Measurements from ENCODE around the gene SEPTIN1. TPM values are rescaled to one million over a fixed set of nuclear protein-coding genes. Genes with fewer than 3 reads are reported as not detected.

The SEPTIN1 gene
- total and polyA plus RNA-seq, 2 of the 13 experiments (the other 11 are each of a cell fraction or from before 2014, with no cell fraction given) = 0.18 to 0.67 TPM

DNA sequence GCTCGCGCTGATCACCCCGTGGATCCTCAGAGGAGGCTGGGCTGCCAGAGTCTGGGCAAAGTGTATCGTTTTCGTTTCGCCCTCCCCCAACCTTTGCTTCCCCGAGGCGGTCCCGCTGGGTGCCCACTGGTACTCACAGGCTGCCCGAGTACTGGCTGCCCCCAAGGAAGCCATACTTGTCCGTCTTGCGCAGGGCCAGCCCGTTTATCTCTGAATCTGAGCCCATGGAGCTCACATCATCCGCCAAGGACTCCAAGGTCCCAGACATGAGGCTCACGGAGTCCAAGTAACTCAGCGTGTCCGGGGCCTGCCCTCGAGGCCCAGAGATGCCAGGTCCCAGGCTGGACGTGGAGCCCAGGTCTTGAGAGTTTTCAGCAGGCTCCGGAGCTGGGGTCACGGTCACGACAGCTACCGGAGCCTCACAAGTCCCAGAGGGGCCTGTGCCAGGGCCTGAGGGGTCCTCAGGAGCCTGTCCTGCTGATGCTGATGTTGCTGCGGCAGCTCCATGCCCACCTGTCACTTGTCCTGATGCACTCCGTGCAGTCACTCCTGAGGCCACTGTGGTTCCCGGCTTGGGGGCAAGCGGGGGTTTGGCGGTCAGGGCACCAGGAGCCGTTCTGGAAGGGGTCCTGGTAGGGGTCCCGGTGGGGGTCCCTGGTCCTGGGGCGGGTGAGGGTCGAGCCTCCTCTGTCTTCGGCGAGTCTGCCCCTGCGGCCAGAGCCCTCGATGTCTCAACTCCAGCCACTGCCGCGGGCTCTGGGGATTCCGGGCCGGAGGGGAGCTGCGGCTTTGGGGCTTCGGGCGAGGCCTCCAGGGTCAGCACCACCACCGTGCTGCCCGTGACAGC, 13.0 kb downstream of the SEPTIN1 start (continued):
- no peak for TF ChIP-seq GTF2F1 (IDR thresholded peaks at IDR 0.05; ENCODE audit: low read length)
- no peak; the same call in 1 of the 2 replicates for TF ChIP-seq CAMTA2 (CRISPR knock-in tag; IDR thresholded peaks at IDR 0.05; ENCODE audit: borderline replicate concordance)
- TF ChIP-seq ZNF547 (CRISPR knock-in tag; IDR thresholded peaks at IDR 0.05) = no peak; the same call in 1 of the 2 replicates
- TF ChIP-seq RFX1 (IDR thresholded peaks at IDR 0.05) = no peak
- no peak for TF ChIP-seq RARG (CRISPR knock-in tag; IDR thresholded peaks at IDR 0.05; ENCODE audit: low read depth)
- TF ChIP-seq, protein P1, sequence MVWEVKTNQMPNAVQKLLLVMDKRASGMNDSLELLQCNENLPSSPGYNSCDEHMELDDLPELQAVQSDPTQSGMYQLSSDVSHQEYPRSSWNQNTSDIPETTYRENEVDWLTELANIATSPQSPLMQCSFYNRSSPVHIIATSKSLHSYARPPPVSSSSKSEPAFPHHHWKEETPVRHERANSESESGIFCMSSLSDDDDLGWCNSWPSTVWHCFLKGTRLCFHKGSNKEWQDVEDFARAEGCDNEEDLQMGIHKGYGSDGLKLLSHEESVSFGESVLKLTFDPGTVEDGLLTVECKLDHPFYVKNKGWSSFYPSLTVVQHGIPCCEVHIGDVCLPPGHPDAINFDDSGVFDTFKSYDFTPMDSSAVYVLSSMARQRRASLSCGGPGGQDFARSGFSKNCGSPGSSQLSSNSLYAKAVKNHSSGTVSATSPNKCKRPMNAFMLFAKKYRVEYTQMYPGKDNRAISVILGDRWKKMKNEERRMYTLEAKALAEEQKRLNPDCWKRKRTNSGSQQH (CRISPR knock-in tag; IDR thresholded peaks at IDR 0.05; ENCODE audit: low read depth) = no peak
- TF ChIP-seq, protein P2, sequence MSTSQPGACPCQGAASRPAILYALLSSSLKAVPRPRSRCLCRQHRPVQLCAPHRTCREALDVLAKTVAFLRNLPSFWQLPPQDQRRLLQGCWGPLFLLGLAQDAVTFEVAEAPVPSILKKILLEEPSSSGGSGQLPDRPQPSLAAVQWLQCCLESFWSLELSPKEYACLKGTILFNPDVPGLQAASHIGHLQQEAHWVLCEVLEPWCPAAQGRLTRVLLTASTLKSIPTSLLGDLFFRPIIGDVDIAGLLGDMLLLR (CRISPR knock-in tag; IDR thresholded peaks at IDR 0.05) = no peak; the same call in 1 of the 2 replicates
- no peak for TF ChIP-seq CC2D1A (CRISPR knock-in tag; IDR thresholded peaks at IDR 0.05)
- TF ChIP-seq KAT2B (IDR thresholded peaks at IDR 0.05; ENCODE audit: borderline replicate concordance, low read depth, low read length) = no peak
- no peak for TF ChIP-seq RFXANK (CRISPR knock-in tag; IDR thresholded peaks at IDR 0.05)
- 0 out of 2 replicates have a peak, but pooled peaks have one; percentile 24 for TF ChIP-seq AHR (CRISPR knock-in tag; IDR thresholded peaks at IDR 0.05)
- TF ChIP-seq SRSF1 (optimal IDR thresholded peaks at IDR 0.05; ENCODE audit: low read depth, low read length) = no peak
- no peak; the same call in 1 of the 2 replicates for TF ChIP-seq FOXO1 (CRISPR knock-in tag; IDR thresholded peaks at IDR 0.05)
- TF ChIP-seq, protein P3, sequence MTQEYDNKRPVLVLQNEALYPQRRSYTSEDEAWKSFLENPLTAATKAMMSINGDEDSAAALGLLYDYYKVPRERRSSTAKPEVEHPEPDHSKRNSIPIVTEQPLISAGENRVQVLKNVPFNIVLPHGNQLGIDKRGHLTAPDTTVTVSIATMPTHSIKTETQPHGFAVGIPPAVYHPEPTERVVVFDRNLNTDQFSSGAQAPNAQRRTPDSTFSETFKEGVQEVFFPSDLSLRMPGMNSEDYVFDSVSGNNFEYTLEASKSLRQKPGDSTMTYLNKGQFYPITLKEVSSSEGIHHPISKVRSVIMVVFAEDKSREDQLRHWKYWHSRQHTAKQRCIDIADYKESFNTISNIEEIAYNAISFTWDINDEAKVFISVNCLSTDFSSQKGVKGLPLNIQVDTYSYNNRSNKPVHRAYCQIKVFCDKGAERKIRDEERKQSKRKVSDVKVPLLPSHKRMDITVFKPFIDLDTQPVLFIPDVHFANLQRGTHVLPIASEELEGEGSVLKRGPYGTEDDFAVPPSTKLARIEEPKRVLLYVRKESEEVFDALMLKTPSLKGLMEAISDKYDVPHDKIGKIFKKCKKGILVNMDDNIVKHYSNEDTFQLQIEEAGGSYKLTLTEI (CRISPR knock-in tag; conservative IDR thresholded peaks at IDR 0.05) = no peak
- no peak for TF ChIP-seq U2AF1 (optimal IDR thresholded peaks at IDR 0.05; ENCODE audit: low read depth, low read length)
- TF ChIP-seq, protein P4, sequence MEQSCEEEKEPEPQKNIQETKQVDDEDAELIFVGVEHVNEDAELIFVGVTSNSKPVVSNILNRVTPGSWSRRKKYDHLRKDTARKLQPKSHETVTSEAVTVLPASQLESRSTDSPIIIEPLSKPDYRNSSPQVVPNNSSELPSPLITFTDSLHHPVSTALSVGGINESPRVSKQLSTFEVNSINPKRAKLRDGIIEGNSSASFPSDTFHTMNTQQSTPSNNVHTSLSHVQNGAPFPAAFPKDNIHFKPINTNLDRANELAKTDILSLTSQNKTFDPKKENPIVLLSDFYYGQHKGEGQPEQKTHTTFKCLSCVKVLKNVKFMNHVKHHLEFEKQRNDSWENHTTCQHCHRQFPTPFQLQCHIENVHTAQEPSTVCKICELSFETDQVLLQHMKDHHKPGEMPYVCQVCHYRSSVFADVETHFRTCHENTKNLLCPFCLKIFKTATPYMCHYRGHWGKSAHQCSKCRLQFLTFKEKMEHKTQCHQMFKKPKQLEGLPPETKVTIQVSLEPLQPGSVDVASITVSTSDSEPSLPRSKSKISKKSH (CRISPR knock-in tag; IDR thresholded peaks at IDR 0.05; ENCODE audit: borderline replicate concordance) = peak; percentile 40; the same call in 1 of the 2 replicates
- TF ChIP-seq TBX2 (CRISPR knock-in tag; IDR thresholded peaks at IDR 0.05; ENCODE audit: borderline replicate concordance) = peak; percentile 33; the same call in 1 of the 2 replicates
- no peak for TF ChIP-seq JDP2 (CRISPR knock-in tag; IDR thresholded peaks at IDR 0.05; ENCODE audit: borderline replicate concordance)
- TF ChIP-seq, protein P5, sequence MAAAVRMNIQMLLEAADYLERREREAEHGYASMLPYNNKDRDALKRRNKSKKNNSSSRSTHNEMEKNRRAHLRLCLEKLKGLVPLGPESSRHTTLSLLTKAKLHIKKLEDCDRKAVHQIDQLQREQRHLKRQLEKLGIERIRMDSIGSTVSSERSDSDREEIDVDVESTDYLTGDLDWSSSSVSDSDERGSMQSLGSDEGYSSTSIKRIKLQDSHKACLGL (CRISPR knock-in tag; IDR thresholded peaks at IDR 0.05) = no peak
- TF ChIP-seq ZSCAN20 (CRISPR knock-in tag; IDR thresholded peaks at IDR 0.05; ENCODE audit: borderline replicate concordance) = no peak
- TF ChIP-seq ZNF232 (CRISPR knock-in tag; IDR thresholded peaks at IDR 0.05; ENCODE audit: borderline replicate concordance) = 0 out of 2 replicates have a peak, but pooled peaks have one; percentile 16
- no peak for TF ChIP-seq NPAS2 (CRISPR knock-in tag; IDR thresholded peaks at IDR 0.05; ENCODE audit: borderline replicate concordance)
- TF ChIP-seq TCF12 (IDR thresholded peaks at IDR 0.05) = no peak
- TF ChIP-seq TCF12 (CRISPR knock-in tag; IDR thresholded peaks at IDR 0.05) = no peak; the same call in 1 of the 2 replicates
